GM15510 (cell line): Measurements from ENCODE around the gene NUP42.

ENCODE experiments used
- POLR2A ChIP-seq: IDR thresholded peaks from 3 replicates; pipeline ENCODE4 v1.6.1; 2011; ENCODE audit warnings: borderline replicate concordance; ENCODE audit not compliant: insufficient read length; ENCODE audit errors: extremely low read depth

NUP42 gene

DNA sequence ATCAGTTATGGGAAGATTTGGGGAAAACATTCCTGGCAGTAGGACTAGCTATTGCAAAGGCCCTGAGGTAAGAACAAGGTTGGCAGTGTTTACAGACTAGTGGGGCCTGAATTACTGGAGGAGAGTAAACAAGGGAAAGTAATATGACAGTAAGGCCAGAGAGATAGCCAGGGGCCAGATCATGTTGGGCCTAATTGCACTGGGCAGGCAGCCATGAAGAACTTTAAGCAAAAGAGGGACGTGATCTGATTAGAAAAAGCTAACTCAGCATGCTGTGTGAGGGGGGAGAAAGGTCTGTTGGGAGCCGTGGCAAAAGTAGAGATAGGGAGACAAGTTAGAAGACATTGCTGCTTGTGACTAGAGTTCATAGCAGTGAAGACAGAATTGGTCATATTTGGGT lies 9.2 kb downstream of the NUP42 start:
- no peak for TF ChIP-seq POLR2A

DNA sequence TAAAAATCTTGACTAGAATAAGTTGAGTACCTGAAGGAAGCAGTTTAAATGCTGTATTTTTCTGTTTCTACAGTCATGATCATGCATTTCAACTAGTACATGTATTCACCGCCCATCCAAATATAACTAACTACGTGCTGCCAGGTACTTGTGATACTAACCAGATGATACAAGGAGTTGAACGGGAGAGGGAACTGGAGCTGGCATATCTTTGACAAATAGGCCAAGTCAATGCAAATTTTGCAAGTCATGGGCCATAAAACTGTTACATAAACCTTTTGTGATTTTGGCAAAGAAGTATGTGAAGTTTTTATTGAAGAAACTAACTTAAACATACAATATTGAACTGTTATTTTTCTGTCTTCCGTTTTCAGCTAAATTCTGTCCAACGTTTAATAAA lies 14.5 kb downstream of the NUP42 start:
- TF ChIP-seq POLR2A, result no peak

DNA sequence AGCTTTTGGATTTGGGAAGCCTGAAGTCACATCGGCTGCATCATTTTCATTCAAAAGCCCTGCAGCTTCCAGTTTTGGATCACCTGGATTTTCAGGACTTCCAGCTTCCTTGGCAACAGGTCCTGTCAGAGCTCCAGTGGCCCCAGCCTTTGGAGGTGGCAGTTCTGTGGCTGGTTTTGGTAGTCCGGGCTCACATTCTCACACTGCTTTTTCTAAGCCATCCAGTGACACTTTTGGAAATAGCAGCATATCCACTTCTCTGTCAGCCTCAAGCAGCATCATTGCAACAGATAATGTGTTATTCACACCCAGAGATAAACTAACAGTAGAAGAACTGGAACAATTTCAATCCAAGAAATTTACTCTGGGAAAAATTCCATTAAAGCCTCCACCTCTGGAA lies 18.5 kb downstream of the NUP42 start:
- no peak for TF ChIP-seq POLR2A

DNA sequence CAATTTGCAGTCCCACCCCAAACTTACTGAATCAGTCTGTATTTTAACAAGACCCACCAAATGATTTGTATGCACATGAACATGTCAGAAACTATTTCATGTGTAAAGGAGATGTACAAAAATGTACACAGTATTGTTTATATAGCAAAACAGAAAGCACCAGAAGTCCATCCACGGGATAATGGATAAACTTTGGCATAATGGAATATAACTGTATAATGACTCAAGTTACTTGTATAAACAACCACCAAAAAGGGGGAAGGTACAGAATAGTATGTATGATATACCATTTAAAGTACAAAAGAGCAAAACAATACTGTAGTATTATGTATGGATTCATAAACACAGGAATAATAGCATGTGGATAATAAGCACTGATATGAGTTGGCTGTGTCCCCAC lies 22.4 kb downstream of the NUP42 start:
- no peak for TF ChIP-seq POLR2A

DNA sequence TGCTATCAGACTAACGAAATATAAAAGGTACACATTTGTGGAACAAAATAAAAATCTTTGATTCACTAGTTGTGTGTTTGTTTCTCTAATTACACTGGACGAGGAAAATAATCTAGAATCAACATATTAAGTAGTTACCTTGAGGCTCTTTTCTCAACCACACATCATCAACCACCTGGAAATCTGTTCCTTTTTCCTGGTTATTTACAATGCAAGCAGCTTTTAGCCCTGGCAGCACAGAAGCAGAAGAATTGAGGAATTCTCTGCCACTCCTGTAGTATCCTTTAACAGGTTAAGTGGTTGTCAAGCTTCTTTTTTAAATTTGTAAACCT lies 23.7 kb downstream of the NUP42 start:
- TF ChIP-seq POLR2A, result no peak

DNA sequence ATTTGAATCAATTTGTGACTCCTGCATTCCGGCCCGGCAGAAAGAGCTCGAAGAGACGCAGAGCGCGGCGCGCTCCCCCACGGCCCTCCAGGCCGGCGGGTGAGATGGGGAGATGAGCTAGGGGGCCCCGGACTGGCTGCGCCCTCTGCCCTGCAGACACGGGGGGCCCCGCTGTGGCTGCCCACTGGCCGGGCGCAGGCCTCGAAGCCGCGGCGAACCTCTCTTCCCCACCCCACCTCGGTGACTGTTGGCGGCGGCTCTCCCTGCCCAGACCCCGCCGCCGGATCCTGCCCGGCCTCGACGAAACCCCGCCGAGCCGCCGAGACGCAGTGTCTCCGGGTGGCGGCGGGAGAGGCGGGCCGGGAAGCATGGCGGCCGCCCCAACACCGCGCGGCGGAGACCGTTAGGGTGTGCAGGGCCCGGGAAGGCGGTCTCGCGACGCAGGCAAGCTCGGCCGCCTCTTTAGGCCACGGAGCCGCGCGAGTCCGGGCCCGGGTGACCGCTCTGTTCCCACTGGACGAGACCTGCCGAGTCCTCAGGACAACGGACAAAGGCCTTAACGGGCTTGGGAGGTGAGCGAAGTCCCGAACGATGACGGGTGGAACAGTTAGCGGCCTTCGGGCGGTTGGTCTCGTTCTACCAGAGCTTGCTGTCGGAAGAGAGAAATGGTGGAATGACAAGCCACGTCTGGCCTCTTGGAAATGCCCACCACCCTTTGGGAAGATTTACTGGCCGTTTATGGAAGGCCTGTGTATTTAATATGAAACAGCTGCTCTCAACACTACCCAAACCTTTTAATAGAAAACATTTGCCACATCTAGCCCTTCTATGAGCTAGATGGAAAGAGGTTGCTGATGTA lies 24.3 kb downstream of the NUP42 start:
- TF ChIP-seq POLR2A, result no peak

DNA sequence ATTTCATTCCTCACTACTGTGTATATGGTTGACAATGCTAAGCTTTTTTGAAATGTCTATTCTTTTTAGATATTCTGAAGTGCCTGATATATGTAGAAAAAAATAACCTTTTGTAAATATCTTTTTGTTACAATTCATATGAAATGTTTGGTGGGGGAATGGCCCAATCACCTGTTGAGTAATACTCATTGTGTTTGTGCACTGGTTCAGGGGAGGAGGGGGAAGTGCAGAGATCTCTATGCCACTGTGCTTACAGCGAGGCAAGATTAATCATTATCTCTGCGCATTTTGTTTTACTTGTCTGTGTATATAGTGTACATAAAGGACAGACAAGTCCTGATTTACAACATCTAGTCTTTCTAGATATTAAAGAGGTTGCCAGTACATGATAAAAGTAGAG lies 25.2 kb downstream of the NUP42 start:
- TF ChIP-seq POLR2A, result no peak

DNA sequence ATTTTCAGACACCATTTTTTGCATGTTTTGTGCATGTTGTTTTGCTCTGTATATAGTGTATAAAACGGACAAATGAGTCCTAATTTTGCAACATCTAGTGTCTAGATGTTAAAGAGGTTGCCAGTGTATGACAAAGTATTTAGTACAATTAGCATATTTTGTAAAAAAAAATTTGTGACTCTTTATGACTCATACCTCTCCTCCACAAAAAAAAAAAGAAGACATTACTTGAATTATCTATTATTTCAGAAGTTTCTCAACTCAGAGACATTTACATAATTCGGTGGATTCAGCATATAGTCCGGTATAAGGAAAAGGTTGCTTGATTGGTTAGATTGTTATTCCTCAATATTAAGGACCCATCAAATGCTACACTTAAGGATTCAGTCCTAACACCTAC lies 26.0 kb downstream of the NUP42 start:
- no peak for TF ChIP-seq POLR2A

DNA sequence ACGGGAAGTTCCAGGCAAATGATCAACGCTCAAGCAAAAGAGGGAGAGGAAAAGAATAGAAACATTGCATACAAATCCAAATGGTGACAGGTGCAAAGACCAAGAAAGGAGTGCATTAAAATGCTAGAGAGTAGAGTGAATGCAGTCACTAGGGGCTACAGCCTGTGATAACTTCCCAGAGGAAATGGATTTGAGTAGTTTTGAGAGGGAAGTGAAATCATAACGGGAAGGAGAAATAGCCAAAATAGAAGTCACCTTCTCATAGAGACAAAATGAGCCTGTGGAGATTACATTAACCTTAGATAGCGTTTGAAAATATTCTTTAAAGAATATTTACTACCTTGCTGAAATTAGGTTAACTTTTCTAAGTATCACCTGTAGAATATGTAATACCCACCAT lies 26.5 kb downstream of the NUP42 start:
- TF ChIP-seq POLR2A, result no peak

DNA sequence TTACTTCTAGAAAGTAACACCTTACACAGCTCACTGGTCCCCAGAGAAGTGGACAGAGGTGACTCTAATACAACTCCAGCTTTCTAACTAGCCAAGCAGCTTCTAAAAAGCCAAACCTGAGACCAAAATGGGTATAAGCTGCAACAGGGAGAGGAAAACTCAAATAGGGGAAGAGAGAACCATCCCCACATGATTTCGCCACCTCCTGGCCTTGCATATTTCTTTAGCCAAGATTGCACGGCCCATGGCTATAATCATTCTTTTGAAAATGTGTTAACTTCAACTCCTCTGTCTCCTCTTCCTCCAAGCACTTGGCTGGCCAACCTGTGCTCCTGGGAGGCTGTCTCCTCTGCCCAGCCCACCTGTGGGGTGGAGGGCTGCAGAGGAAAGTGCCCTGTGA lies 28.7 kb downstream of the NUP42 start:
- TF ChIP-seq POLR2A, result no peak

DNA sequence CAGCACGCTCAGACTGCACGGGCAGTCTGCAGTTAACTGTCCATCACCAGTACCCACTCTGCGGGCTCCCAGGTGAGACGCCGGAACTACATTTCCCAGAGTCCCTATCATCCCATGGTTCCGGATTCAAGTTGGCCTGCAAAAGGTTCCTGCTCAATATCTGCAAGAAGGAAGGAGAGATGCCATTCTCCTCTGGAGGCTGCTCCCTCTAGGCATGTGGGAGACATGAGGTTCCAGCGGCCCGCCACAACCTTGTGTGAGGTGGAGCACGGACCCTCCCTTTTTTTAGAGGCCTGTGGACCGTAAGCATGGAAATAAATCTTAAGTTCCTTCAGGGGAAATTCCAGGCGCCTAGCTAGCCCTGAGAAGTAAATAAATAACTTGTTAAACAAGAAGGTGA lies 29.7 kb downstream of the NUP42 start:
- TF ChIP-seq POLR2A, result no peak

DNA sequence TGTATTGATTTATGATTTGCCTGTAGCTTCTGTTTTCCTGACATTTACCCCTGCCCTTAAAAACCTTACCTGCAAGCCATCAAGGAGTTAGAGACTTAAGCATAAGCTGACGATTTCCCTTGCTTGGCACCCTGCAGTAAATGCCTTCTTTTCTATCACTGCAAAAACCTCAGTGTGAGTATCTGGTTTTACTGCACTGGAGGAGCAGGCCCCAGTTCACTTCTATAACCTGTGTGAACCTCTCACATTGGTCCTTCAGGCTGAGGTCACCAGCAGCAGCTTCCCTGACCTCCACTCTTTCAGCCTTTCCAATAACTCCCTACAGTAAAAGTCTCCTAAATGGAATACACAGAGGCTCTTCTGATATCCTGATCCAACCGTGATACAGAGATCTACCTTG lies 30.5 kb downstream of the NUP42 start:
- TF ChIP-seq POLR2A, result no peak

DNA sequence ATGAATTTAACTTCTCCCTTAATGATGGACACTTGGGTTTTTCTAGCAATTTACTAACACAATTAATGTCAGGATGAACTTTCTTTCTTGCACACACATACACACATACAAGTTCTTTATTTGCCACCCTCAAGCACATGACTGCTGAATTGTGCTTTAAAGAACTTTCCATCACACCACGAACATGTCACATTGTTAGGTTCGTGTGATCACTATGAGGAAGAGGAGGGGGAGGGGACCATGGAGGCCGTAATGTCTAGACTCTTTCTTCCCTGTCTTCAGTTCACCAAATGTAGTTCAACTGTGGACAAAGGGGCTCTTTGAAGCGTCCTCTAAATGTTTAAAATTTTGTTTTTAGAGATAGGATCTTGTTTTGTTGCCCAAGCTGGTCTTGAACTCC lies 31.0 kb downstream of the NUP42 start:
- TF ChIP-seq POLR2A, result no peak

DNA sequence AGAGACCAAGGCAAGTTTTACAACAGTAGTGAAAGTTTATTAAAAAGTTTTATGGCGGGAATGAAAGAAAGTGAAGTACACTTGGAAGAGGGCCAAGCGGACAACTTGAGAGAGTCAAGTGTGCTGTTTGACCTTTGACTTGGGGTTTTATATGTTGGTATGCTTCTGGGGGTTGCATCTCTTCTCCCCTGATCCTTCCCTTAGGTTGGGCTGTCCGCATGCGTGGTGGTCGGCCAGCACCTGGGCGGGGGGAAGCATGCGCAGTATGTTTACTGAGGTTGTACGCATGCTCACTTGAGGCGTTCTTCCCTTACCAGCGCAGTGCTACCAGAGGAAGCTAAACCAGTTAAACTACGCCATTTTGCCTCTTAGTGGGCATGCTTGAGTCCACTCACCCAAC lies 31.9 kb downstream of the NUP42 start:
- no peak for TF ChIP-seq POLR2A

DNA sequence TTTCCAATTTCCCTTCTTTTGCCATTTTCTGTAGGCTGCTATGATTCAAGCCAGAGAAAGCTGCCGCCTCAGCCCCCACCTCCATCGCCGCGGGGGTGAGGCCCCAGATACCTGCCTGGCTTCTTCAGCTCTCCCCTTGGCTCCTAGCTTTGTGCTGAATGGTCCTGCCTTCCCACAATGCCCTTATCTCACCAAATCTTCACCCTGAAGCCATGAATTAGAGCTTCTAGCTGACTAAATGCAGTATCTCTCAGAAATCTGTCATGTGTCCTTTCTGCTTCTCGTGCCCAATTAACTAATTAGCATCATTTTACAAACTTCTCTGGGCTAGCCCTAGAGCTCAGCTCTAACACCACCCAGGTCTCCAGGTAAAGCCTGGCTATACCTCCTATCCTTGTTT lies 32.6 kb downstream of the NUP42 start:
- no peak for TF ChIP-seq POLR2A

DNA sequence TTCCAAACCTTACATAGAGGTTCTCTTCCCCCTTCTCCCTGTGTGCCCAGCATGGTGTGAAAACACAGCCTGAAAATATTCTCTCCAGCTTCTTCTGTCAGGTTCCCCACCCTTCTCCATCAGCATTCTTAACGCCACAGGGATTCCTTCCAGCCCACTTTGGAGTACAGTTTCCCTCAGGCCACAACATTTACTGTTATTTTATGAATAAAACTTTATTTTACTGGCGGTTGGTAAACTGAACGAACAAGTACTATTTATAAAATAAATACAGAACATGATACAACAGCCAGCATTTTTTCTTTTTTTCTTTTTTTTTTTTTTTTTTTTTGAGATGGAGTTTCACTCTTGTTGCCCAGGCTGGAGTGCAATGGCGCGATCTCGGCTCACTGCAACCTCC lies 33.1 kb downstream of the NUP42 start:
- no peak for TF ChIP-seq POLR2A

DNA sequence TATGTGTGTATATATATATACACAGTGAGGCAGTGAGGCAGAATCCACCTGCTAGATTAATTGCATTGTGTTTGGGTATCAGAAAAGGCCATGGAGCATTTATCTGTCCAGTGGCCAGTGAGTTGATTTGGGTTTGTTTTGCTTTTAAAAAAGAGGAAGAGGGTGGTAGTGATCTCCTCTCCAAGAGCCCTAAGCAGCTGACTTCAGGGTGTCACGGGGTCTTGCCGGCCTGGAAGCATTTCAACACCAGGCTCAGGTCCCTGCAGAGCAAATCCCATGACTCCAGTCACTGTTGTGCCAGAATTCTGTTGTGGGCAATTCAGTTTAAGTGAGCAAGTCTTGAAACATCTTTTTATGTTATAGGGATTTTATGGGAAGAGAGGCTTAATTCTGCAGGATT lies 34.2 kb downstream of the NUP42 start:
- TF ChIP-seq POLR2A, result no peak
